NCI-H1417 treated with DMSO at 0.1 percent for 48 hours (cell line): Measurements from ENCODE around the gene SMO.
"Not testable (repeated sequence)": the region's sequence is repeated elsewhere in the genome, so short reads cannot be mapped to it uniquely, and the experiment has no call there.

Experiments used
- DNase-seq: peaks from one replicate; lab custom pipeline; 2025; lab: John Stamatoyannopoulos, UW

Gene SMO

DNA sequence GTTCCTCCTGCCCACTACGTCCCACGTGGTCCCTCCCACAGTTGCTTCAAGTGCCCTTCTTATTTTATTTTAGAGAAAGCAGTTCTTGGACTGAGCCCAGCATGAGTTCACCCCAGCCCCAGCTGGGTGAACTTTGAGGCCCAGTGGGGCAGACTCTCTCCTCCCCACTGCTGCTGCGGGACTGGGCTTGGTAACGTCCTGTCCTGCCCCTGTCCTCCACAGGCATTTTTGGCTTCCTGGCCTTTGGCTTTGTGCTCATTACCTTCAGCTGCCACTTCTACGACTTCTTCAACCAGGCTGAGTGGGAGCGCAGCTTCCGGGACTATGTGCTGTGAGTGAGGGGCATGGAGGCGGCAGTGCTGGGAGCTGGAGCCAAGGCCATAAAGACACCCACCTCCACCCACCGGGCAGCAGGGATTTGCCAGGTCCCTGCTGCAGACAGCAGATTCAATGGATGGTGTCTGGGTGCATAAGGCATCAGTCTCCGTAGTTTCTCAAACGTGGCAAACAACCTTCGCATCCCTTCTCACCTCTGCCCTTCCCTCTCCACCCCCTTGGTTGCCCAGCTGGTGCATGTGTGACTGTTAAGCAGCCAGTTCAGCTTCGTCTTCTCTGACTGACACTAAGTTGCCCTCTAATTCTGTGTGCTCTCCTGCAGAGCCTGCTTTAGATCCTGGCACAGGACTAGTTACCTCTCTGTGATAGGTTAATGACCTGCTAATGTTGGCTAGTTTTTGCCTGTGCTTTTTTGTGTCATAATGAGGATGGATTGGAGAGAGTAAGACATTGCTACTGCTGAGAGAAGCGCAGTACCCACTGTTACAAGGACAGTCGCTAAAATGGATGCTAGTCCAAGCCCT is 20.9 kb downstream of the SMO start:
- no peak for DNase-seq

GRCh38 chr7:129210256-129210988 is 22.0 kb downstream of the SMO start:
- DNase-seq: no peak

DNA sequence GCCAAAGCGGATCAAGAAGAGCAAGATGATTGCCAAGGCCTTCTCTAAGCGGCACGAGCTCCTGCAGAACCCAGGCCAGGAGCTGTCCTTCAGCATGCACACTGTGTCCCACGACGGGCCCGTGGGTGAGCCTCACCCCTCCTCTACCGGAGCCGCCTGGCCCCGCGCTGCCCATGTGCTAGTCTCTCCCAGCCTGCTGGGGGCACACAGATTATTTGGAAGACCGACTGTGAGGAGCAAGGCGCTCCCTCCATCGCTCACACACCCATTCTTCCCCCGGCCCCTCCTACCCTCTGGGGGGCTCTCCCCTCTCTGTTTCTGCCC is 22.5 kb downstream of the SMO start:
- no peak for DNase-seq

GRCh38 chr7:129212126-129212525 is 23.7 kb downstream of the SMO start:
- no peak for DNase-seq

- DNase-seq: no peak
Observed at GRCh38 chr7:129212596-129212995, 24.2 kb downstream of the SMO start.

DNA sequence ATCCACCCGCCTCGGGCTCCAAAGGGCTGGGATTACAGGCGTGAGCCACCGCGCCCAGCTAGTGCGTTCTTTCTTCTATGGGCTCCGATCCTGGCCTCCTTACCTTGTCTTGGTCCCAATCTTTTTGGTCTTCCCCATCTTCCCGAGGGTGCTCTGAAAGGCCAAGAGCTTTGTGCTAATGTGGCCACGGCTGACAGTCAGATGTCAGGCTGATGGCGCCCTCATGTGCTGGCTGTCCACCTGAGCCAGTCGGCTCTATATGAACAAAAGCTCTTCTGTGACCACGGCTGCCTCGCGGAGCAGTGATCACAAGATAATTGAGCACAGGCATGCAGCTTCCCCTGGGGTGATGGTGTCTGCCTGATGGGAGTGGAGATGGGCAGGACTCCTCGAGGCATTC is 25.4 kb downstream of the SMO start:
- no peak for DNase-seq

GRCh38 chr7:129215691-129216090 is 27.3 kb downstream of the SMO start:
- not testable (repeated sequence) for DNase-seq

DNA sequence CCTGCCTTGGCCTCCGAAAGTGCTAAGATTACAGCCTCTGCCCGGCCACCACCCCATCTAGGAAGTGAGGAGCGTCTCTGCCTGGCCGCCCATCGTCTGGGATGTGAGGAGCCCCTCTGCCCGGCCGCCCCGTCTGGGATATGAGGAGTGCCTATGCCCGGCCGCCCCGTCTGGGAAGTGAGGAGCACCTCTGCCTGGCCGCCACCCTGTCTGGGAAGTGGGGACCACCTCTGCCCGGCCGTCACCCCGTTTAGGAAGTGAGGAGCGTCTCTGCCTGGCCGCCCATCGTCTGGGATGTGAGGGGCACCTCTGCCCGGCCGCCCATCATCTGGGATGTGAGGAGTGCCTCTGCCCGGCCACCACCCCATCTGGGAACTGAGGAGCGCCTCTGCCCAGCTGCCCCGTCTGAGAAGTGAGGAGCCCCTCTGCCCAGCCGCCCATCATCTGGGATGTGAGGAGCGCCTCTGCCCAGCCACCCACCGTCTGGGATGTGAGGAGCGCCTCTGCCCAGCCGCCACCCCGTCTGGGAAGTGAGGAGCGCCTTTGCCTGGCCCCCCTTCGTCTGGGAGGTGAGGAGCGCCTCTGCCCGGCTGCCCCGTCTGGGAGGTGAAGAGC is 27.8 kb downstream of the SMO start:
- DNase-seq: not testable (repeated sequence)

- DNase-seq: not testable (repeated sequence)
Observed at GRCh38 chr7:129216821-129217416, 28.5 kb downstream of the SMO start.

- DNase-seq: peak; percentile 69
Observed at GRCh38 chr7:129218514-129219062, 30.2 kb downstream of the SMO start.

DNA sequence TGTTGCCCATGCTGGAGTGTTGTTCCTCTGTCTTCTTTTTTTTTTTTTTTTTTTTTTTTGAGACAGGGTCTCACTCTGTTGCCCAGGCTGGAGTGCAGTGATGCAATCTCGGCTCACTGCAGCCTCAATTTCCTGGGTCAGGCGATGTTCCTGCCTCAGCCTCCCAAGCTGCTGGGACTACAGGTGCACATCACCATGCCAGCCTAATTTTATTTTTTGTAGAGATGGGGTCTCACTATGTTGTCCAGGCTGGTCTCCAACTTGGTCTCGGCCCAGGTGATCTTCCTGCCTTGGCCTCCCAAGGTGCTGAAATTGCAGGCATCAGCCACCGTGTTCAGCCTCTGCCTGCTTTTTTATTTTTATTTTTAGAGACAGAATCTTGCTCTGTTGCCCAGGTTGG is 30.7 kb downstream of the SMO start:
- DNase-seq: not testable (repeated sequence)

GRCh38 chr7:129222064-129222463 is 33.6 kb downstream of the SMO start:
- DNase-seq: no peak

DNA sequence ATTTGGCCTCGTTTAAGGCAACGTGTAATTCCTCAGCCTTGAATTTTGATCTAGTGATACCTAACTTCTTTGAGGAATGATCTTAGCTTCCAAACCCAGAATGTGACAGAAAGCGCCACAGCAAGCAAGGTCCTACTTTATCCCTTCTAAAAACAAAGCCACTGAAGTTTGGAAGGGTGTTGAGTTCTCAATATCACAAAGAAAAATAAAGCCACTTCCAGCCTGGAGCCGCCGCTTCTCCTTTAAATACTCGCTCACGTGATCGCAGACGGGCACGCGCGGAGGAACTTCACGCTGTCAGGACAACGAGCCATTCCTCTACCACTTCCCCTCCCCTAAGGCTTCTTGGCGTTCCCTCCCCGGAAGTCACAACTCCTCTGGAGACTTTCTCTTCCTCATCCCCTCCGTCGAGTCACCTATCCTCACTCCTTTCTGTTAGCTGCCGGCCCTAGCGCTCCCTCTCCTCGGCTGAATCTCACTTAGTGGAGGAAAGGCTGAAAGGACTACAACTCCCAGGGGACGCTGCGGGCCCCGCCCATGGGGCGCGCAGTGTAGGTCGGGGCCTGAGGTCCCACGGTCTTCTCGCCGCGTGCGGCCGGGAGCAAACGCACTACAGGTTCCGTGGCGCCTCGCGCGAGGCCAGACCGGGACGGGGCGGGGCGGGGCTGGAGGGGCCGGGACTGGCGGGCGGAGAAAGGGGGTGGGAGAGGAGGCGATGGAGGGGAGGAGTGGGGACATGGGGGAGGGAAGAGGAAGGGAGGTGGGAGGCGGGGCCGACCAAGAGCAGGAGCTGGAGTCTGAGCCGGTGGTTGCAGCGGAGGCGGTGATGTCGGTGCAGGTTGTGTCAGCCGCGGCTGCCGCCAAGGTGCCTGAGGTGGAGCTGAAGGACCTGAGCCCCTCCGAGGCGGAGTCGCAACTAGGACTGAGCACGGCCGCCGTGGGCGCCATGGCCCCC is 36.1 kb downstream of the SMO start, which contains the start of gene AHCYL2:
AHCYL2 (plus strand) TSS at position 780 of the 955 bp plus-strand sequence.
- peak; percentile 96 for DNase-seq

DNA sequence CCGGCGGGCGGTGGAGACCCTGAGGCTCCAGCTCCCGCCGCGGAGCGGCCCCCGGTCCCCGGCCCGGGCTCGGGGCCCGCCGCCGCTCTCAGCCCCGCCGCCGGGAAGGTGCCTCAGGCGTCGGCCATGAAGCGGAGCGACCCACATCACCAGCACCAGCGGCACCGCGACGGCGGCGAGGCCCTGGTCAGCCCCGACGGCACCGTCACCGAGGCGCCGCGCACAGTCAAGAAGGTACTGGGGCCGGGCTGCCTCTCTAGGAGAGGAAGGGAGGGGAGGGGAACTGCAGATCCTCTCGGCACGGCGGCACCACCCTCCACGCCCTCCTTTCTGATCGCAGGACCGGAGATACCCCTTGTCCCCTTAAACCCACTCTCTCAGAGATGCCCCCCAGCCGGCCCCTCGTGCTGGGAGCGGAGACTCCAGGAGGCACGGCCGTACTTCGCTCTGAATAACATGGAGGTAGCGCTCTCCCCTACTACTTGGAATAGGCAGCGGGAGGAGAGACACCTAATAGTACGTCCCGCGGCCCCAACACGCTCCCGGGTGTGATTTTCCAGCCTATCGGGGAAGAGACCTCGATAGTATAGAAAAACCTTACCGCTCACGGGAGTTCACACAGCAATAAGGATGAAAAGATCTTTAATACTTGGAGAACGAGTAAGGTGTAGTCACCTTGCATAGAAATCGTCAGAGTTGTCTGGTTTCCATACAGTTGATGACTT is 36.9 kb downstream of the SMO start:
- DNase-seq: no peak

DNA sequence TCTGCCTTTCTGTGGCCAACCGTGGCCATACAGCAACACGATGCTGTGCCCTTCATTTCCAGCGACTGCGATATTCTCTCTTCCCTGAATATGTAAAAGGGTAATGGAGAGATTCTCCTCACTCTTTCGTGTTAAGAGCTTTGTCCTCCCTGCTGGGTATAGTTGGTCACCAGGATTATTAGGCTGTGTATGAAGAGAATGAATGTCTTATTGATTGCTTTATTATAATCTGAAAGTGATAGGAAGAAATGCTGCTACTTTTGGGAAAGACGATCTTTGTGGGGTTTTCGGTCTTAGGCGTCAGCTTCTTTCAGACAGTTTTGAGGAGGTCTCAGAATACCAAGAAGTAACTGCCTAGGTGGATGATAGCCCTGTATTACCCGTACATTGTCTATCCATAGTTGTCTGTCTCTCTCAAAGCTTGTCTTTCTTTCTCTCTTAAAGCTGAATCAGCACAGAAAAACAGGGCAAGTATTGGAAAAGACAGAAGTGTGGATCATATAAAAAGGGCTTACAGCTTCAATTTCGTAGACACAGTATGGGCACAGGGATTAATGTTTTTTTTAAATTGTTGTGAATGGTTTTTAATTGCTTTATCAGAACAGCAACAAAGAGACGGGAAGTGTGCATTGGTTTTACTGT is 37.6 kb downstream of the SMO start:
- DNase-seq: no peak

DNA sequence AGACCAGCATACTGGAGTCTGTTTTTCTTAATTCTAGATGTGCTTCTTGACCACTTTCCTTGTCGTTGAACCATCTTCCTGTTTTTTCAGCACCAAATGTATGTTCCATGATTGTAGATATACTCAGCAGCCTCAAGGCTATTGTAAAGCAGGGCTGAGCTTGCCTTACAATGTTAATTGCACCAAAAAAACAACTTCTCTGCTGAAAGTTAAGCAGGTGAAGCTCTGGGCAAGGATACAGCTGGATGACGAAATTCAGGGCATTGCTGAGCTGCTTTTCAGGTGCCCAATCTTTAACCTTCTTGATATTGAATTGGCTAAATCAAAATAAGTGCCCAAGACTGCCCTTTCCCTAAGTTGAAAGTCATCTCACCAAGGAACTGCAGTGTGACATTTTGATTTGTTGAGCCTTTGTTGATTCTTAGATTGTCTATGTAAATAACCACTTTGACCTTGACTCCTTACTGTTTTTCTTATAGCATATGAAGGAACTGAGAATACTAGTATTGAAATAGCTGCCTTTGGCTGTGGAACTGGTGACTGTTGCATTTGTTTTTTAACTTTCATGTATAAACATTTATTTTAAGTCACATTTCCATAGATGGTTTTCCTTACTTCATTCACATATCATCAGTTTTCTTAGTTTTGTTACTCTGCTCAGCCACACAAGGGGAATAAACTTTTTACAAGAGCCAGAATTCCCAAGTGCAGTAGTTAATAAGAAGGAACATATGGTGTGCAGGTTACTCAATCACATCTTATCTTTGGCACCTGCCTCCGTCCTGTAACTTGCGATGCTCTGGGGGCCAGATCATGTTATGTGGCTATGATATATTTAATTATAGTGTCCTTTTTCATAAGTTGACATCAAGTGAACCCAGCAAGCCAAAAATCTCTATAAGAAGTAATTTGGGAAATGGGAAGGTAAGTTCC is 39.5 kb downstream of the SMO start:
- DNase-seq: no peak

DNA sequence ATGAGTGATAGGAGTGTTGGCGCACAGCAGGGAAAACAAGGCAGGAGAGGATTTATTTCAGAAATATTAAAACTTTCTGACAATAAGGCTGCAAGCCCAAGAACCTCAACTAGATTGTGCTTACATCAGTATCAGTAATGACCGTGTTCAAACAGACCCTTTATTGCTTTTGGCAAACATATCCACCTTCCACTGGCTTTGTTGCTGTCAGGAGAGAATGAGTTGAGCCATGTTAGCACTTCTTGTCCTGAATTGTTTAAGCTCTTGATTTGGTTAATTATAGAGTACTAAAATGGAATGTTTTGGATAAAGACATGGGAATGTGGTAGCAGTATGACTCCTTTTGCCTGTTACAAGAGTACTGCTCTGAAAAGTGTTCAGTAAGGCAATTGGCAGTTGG is 40.2 kb downstream of the SMO start:
- no peak for DNase-seq

DNA sequence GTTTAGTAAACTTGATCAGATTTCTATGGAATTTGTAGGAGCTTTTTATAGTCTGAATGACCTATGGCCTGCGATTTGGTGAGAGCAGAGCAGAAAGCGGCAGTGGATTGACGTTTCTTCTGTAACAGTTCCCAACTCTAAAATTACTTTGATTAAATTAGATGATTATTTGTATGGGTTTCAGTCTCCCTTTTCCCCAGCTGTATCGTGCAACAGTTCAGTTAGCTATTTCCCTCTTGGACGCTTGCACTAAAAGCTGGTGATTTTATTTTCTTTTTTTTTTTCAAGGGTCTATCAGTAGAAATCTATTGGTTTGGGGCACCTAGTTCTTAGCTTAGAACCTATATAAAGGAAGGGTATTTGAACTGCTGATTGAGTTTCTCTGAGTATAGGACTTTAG is 43.2 kb downstream of the SMO start:
- DNase-seq: no peak

GRCh38 chr7:129238546-129238945 is 50.1 kb downstream of the SMO start:
- no peak for DNase-seq
